ENCODE data around the gene CFAP20DC.

CFAP20DC gene

DNA sequence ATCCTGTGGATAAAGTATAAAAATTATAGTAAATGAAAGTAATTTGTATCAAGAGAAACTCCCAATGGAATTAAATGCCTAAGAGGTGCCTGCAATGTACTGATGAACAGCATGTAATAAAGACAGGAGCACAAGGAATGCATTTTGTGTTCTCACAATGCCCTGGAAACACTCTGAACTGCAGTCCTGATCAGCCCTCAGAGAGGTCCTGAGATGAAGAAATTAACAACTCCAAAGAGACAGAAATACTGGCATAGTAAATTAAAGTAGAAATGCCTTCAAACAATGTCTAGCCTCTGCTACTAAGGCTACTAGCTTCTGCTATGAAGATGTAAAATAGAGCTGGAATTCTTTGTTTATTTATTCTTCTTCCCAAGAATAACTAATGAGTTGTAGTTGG lies 59.9 kb downstream of the CFAP20DC start (continued):
- TF ChIP-seq, protein P1, sequence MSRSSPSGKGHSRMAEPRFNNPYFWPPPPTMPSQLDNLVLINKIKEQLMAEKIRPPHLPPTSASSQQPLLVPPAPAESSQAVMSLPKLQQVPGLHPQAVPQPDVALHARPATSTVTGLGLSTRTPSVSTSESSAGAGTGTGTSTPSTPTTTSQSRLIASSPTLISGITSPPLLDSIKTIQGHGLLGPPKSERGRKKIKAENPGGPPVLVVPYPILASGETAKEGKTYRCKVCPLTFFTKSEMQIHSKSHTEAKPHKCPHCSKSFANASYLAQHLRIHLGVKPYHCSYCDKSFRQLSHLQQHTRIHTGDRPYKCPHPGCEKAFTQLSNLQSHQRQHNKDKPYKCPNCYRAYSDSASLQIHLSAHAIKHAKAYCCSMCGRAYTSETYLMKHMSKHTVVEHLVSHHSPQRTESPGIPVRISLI (tag by site-specific recombination; IDR thresholded peaks at IDR 0.05): no peak
- TF ChIP-seq, protein P2, sequence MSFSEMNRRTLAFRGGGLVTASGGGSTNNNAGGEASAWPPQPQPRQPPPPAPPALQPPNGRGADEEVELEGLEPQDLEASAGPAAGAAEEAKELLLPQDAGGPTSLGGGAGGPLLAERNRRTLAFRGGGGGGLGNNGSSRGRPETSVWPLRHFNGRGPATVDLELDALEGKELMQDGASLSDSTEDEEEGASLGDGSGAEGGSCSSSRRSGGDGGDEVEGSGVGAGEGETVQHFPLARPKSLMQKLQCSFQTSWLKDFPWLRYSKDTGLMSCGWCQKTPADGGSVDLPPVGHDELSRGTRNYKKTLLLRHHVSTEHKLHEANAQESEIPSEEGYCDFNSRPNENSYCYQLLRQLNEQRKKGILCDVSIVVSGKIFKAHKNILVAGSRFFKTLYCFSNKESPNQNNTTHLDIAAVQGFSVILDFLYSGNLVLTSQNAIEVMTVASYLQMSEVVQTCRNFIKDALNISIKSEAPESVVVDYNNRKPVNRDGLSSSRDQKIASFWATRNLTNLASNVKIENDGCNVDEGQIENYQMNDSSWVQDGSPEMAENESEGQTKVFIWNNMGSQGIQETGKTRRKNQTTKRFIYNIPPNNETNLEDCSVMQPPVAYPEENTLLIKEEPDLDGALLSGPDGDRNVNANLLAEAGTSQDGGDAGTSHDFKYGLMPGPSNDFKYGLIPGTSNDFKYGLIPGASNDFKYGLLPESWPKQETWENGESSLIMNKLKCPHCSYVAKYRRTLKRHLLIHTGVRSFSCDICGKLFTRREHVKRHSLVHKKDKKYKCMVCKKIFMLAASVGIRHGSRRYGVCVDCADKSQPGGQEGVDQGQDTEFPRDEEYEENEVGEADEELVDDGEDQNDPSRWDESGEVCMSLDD (tag by site-specific recombination; IDR thresholded peaks at IDR 0.05): no peak

DNA sequence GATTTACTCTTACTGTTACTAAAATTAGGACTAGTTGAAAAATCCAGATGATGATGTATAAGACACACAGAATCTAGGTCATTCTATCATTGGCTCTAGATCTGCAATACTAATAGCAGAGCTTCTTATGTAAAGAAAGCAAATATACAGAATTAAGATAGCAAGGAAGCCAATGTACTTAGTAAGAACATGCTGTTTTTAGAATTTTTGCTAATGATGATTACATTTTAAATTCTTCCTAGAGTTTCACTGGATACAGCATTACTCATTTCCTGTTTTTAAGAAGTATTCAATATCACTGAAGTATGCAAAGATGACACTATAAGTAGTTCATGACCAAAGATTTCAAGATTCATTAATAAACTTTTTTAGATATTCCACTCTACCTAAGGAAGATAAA lies 60.7 kb downstream of the CFAP20DC start:
- POLR2A ChIA-PET: no interaction called here

DNA sequence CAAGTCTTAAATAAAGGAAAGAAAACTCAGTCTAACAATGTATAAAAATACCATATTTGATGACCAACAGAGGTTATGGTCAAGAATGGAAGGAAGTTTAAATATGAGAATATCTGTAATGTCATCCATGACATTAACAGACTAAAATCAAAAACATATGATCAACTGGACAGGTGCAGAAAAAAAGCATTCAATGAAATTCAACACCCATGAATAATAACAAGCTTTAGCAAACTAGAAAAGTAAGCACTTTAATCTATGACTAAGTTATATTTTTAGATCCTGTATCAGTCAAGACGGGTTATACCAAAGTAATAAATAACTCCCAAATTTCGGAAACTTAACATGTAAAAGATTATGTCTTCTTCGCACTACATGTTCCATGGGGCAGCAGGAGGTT lies 61.8 kb downstream of the CFAP20DC start:
- no peaks in the 10 kb centered on the region for H3K9me3 ChIP-seq (ENCODE audit: control insufficient read depth, insufficient read depth, low read depth, low read length)
- ChIA-PET CTCF (no interaction called here), POLR2A (no interaction called here)
- no peaks in the 10 kb centered on the region for H3K4me1 ChIP-seq (ENCODE audit: control insufficient read depth, insufficient read depth, low read length)
- H3K27ac ChIP-seq (ENCODE audit: extremely low read depth, low read depth, low read length): no peak overlapping the region
- no peaks in the 10 kb centered on the region for H3K36me3 ChIP-seq (ENCODE audit: control insufficient read depth in 2 of 2, insufficient read depth in 1 of 2, low read length in 2 of 2)
- H3K4me3 ChIP-seq (ENCODE audit: low read depth, low read length): no peak overlapping the region
- TF ChIP-seq ZNF776 (tag by site-specific recombination; IDR thresholded peaks at IDR 0.05; ENCODE audit: borderline replicate concordance) (no peak), ZNF302 (tag by site-specific recombination; IDR thresholded peaks at IDR 0.05; ENCODE audit: low read depth) (no peak), ZNF214 (tag by site-specific recombination; IDR thresholded peaks at IDR 0.05; ENCODE audit: borderline replicate concordance) (no peak), HOXA7 (CRISPR knock-in tag; IDR thresholded peaks at IDR 0.05; ENCODE audit: borderline replicate concordance) (no peak), GFI1B (tag by site-specific recombination; IDR thresholded peaks at IDR 0.05) (no peak), HOXC10 (CRISPR knock-in tag; IDR thresholded peaks at IDR 0.05) (no peak), ZNF555 (tag by site-specific recombination; conservative IDR thresholded peaks at IDR 0.05) (no peak), ZNF529 (tag by site-specific recombination; IDR thresholded peaks at IDR 0.05; ENCODE audit: insufficient replicate concordance) (no peak), BCL11A (tag by site-specific recombination; IDR thresholded peaks at IDR 0.05; ENCODE audit: low read depth) (no peak), ZXDB (tag by site-specific recombination; IDR thresholded peaks at IDR 0.05) (no peak), ZNF16 (tag by site-specific recombination; IDR thresholded peaks at IDR 0.05; ENCODE audit: low read depth) (no peak), ZNF830 (tag by site-specific recombination; IDR thresholded peaks at IDR 0.05; ENCODE audit: low read depth) (no peak)
- TF ChIP-seq, protein P3, sequence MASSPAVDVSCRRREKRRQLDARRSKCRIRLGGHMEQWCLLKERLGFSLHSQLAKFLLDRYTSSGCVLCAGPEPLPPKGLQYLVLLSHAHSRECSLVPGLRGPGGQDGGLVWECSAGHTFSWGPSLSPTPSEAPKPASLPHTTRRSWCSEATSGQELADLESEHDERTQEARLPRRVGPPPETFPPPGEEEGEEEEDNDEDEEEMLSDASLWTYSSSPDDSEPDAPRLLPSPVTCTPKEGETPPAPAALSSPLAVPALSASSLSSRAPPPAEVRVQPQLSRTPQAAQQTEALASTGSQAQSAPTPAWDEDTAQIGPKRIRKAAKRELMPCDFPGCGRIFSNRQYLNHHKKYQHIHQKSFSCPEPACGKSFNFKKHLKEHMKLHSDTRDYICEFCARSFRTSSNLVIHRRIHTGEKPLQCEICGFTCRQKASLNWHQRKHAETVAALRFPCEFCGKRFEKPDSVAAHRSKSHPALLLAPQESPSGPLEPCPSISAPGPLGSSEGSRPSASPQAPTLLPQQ (tag by site-specific recombination; IDR thresholded peaks at IDR 0.05): no peak
- TF ChIP-seq, protein P4, sequence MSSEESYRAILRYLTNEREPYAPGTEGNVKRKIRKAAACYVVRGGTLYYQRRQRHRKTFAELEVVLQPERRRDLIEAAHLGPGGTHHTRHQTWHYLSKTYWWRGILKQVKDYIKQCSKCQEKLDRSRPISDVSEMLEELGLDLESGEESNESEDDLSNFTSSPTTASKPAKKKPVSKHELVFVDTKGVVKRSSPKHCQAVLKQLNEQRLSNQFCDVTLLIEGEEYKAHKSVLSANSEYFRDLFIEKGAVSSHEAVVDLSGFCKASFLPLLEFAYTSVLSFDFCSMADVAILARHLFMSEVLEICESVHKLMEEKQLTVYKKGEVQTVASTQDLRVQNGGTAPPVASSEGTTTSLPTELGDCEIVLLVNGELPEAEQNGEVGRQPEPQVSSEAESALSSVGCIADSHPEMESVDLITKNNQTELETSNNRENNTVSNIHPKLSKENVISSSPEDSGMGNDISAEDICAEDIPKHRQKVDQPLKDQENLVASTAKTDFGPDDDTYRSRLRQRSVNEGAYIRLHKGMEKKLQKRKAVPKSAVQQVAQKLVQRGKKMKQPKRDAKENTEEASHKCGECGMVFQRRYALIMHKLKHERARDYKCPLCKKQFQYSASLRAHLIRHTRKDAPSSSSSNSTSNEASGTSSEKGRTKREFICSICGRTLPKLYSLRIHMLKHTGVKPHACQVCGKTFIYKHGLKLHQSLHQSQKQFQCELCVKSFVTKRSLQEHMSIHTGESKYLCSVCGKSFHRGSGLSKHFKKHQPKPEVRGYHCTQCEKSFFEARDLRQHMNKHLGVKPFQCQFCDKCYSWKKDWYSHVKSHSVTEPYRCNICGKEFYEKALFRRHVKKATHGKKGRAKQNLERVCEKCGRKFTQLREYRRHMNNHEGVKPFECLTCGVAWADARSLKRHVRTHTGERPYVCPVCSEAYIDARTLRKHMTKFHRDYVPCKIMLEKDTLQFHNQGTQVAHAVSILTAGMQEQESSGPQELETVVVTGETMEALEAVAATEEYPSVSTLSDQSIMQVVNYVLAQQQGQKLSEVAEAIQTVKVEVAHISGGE (tag by site-specific recombination; conservative IDR thresholded peaks at IDR 0.05; ENCODE audit: low read depth): no peak
- TF ChIP-seq, protein P5, sequence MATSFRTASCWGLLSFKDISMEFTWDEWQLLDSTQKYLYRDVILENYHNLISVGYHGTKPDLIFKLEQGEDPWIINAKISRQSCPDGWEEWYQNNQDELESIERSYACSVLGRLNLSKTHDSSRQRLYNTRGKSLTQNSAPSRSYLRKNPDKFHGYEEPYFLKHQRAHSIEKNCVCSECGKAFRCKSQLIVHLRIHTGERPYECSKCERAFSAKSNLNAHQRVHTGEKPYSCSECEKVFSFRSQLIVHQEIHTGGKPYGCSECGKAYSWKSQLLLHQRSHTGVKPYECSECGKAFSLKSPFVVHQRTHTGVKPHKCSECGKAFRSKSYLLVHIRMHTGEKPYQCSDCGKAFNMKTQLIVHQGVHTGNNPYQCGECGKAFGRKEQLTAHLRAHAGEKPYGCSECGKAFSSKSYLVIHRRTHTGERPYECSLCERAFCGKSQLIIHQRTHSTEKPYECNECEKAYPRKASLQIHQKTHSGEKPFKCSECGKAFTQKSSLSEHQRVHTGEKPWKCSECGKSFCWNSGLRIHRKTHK (tag by site-specific recombination; IDR thresholded peaks at IDR 0.05): no peak

More for the DNA sequence above, 60.7 kb downstream of the CFAP20DC start:
- Histone ChIP-seq H3K27ac (ENCODE audit: extremely low read depth, low read depth, low read length) (no peak overlapping the region), H3K9me3 (ENCODE audit: control insufficient read depth, insufficient read depth, low read depth, low read length) (no peaks in the 10 kb centered on the region), H3K36me3 (ENCODE audit: control insufficient read depth in 2 of 2, insufficient read depth in 1 of 2, low read length in 2 of 2) (no peaks in the 10 kb centered on the region), H3K4me3 (ENCODE audit: low read depth, low read length) (no peak overlapping the region), H3K4me1 (ENCODE audit: control insufficient read depth, insufficient read depth, low read length) (no peaks in the 10 kb centered on the region)
- TF ChIP-seq ZNF530 (tag by site-specific recombination; IDR thresholded peaks at IDR 0.05; ENCODE audit: low read depth) (no peak), ZNF777 (tag by site-specific recombination; IDR thresholded peaks at IDR 0.05; ENCODE audit: borderline replicate concordance) (no peak), ZNF664 (tag by site-specific recombination; IDR thresholded peaks at IDR 0.05) (no peak), WT1 (tag by site-specific recombination; IDR thresholded peaks at IDR 0.05) (no peak), ZNF404 (tag by site-specific recombination; IDR thresholded peaks at IDR 0.05) (no peak), ZNF843 (tag by site-specific recombination; IDR thresholded peaks at IDR 0.05) (no peak), ZNF24 (tag by site-specific recombination; IDR thresholded peaks at IDR 0.05) (no peak), ZNF121 (tag by site-specific recombination; IDR thresholded peaks at IDR 0.05) (no peak), ZNF366 (tag by site-specific recombination; conservative IDR thresholded peaks at IDR 0.05) (no peak), ZNF211 (tag by site-specific recombination; IDR thresholded peaks at IDR 0.05; ENCODE audit: low read depth) (no peak), ZNF600 (tag by site-specific recombination; IDR thresholded peaks at IDR 0.05) (no peak)
- TF ChIP-seq, protein P6, sequence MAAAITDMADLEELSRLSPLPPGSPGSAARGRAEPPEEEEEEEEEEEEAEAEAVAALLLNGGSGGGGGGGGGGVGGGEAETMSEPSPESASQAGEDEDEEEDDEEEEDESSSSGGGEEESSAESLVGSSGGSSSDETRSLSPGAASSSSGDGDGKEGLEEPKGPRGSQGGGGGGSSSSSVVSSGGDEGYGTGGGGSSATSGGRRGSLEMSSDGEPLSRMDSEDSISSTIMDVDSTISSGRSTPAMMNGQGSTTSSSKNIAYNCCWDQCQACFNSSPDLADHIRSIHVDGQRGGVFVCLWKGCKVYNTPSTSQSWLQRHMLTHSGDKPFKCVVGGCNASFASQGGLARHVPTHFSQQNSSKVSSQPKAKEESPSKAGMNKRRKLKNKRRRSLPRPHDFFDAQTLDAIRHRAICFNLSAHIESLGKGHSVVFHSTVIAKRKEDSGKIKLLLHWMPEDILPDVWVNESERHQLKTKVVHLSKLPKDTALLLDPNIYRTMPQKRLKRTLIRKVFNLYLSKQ (tag by site-specific recombination; IDR thresholded peaks at IDR 0.05; ENCODE audit: borderline replicate concordance): no peak
- CTCF ChIA-PET: no interaction called here

All from HEK293 (cell line).